ENCODE data around the gene CCL4L2. TPM values are rescaled to one million over a fixed set of nuclear protein-coding genes. Genes with fewer than 3 reads are reported as not detected.
"Not testable (repeated sequence)": the region's sequence is repeated elsewhere in the genome, so short reads cannot be mapped to it uniquely, and the experiment has no call there.

Gene CCL4L2
- total RNA-seq, 1 donor = not detected

DNA sequence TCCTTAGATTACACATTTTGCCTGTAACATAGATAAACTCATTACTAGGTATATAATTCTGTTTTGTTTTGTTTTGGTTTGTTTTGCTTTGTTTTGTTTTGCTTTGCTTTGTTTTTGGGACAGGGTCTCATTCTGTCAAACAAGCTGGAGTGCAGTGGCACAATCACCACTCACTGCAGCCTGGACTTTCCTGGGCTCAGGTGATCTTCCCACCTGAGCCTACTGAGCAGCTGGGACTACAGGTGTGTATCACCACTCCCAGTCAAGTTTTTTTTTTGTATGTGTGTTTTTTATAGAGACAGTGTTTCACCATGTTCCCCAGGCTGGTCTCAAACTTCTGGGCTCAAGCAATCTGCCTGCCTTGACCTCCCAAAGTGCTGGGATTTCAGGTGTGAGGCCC lies 1.3 kb upstream of the CCL4L2 start:
- H3K4me3 ChIP-seq (ENCODE audit: low read depth, low read length) = no peak overlapping the region
- DNase-seq (ENCODE audit: low read depth) = no peak
- TF ChIP-seq, protein P1, sequence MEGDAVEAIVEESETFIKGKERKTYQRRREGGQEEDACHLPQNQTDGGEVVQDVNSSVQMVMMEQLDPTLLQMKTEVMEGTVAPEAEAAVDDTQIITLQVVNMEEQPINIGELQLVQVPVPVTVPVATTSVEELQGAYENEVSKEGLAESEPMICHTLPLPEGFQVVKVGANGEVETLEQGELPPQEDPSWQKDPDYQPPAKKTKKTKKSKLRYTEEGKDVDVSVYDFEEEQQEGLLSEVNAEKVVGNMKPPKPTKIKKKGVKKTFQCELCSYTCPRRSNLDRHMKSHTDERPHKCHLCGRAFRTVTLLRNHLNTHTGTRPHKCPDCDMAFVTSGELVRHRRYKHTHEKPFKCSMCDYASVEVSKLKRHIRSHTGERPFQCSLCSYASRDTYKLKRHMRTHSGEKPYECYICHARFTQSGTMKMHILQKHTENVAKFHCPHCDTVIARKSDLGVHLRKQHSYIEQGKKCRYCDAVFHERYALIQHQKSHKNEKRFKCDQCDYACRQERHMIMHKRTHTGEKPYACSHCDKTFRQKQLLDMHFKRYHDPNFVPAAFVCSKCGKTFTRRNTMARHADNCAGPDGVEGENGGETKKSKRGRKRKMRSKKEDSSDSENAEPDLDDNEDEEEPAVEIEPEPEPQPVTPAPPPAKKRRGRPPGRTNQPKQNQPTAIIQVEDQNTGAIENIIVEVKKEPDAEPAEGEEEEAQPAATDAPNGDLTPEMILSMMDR (IDR thresholded peaks at IDR 0.05; ENCODE audit: insufficient read depth, low read depth, low read length) = no peak

DNA sequence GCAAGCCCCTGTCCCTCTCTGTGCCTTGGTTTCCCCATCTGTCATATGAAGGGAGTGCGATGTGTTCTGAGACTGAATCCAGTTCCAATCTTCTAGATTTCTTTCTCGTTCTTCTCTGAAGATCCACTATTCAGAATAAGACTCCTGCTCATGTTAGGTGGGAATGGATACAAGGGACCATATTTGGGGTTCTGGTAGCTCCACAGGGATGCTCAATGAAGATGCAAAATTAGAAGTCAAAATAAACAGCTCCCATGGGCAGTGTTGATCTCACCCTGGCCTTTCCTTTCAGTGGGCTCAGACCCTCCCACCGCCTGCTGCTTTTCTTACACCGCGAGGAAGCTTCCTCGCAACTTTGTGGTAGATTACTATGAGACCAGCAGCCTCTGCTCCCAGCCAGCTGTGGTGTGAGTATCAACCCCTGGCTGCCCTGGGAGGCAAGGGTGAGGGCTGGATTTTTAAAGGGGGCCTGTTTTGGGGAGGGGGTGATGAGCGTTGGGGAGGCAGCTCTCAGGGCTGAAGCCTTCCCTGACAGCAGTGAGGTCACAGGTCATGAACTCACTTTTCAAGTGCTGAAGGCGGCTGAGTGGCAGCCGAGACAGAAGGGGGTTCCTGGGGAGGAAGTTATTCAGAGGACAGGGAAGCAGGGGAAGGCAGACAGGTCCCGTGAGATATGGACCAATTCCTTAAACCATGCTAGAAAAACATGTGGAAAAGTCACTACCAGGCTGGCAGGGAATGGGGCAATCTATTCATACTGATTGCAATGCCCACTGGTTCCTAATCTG lies 815 bp downstream of the CCL4L2 start:
- not testable (repeated sequence) for DNase-seq (ENCODE audit: low read depth); H3K4me3 ChIP-seq (ENCODE audit: low read depth, low read length)

DNA sequence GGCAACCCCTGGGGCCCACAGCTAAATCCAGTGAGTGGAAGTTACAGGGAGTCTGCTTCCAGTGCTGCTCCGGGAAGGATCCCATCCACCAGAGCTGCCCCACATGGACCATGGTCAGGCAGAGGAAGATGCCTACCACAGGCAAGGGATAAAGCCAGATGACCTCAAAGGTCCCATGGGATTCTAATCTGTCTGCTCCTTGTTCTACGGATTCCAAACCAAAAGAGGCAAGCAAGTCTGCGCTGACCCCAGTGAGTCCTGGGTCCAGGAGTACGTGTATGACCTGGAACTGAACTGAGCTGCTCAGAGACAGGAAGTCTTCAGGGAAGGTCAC lies 1.4 kb downstream of the CCL4L2 start:
- DNase-seq (ENCODE audit: low read depth) = no peak
- TF ChIP-seq, protein P1 (IDR thresholded peaks at IDR 0.05; ENCODE audit: insufficient read depth, low read depth, low read length) = no peak
- no peak overlapping the region for H3K4me3 ChIP-seq (ENCODE audit: low read depth, low read length)

DNA sequence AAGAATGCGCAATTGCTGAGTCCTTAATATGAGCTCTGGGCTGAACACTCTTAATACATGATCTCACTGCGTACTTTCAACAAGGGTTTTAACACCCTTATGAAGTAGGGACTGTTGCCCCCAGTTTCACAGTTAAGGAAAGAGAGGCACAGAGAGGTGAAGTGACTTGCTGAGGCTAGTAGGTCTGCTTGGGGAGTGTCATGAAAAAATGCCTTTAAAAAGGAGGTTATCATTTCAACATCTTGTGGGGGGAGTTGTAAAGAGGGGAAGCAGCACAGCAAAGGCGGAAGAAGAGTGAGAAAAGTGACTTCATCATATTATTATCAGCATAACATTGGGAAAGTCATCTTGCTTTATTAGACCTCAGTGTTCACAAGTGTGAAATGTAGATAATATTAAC lies 2.1 kb downstream of the CCL4L2 start:
- TF ChIP-seq, protein P1 (IDR thresholded peaks at IDR 0.05; ENCODE audit: insufficient read depth, low read depth, low read length) = no peak
- no peak overlapping the region for H3K4me3 ChIP-seq (ENCODE audit: low read depth, low read length)
- no peak for DNase-seq (ENCODE audit: low read depth)

DNA sequence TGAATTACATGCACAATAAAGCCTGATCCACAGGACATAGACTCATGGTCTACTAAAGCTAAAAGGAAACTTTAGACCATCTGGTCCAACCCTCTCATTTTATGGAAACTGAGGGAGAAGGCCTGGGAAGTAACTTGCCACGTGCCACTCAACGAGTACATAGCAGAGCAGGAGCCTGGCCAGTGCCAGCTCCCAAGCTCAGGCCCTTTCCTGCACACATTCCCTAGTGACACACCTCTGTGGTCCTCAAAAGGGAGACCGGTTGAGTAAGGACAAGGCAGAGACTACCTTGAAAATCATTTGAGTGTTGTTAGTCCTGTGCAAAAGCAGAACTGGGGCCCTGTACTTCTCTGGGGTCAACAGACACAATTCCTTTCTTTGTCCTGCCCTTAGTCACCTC lies 2.8 kb downstream of the CCL4L2 start:
- TF ChIP-seq, protein P1 (IDR thresholded peaks at IDR 0.05; ENCODE audit: insufficient read depth, low read depth, low read length) = no peak
- DNase-seq (ENCODE audit: low read depth) = no peak
- no peak overlapping the region for H3K4me3 ChIP-seq (ENCODE audit: low read depth, low read length)

DNA sequence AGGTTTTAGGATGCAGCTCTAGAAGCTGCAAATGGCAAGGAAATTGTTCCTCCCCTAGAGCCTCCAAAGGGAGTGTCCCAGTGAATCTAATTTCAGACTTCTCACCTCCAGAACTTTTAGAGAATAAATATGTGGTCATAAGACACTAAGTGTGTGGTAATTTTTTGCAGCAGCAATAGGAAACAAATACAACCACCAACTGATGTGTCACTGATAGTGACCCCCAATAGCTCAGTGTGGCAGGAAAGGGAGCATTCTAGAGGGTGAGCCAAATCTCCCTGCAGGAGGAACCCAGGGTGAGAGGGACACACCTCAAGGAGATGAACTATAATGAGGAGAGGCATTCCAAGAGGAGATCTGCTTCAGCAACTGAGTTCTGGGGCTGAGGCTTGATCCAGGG lies 4.1 kb downstream of the CCL4L2 start:
- no peak for DNase-seq (ENCODE audit: low read depth)
- H3K4me3 ChIP-seq (ENCODE audit: low read depth, low read length) = no peak overlapping the region
- TF ChIP-seq, protein P1 (IDR thresholded peaks at IDR 0.05; ENCODE audit: insufficient read depth, low read depth, low read length) = no peak

DNA sequence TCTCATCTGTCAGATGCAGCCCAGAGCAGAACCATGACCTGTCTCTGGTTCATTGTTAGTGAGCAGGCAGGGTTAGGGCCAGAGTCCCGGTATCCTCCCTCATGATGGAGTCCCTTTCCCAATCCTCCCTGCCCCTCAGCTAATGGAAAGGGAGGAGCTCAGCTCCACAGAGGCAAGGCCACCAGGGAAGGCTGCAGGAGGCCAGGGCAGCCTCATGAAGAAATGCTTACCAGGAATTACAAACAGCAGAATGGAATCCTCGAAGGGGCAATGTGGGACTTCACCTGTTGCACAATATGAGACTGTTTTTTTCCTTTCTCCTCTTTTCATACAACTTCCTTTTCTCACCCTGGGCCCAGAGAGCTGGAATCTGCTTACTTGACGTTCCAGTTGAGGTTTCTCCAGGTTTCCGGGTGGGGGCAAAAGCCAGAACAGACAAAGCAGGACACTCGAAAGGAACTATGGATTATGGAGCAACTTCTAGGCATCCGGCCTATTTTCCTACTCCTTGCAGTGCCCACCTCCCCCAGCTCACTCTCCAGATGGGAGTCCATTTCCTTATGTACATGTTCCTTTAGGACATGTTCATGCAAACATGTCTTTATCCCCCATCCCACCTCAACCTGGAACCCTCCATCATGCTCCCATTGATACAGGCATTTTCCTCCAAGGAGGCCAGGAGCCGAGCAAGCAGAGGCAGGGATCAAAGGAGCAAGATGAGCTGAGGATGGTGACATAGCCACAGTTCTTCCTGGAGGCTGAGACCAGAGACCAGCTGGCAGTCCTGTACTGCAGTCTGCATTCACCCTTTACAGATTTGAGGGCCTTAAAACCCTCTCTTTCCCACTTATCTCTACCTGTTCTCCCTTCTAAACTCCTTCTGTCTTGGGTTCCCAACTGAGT lies 4.8 kb downstream of the CCL4L2 start:
- not testable (repeated sequence) for DNase-seq (ENCODE audit: low read depth); H3K4me3 ChIP-seq (ENCODE audit: low read depth, low read length)

DNA sequence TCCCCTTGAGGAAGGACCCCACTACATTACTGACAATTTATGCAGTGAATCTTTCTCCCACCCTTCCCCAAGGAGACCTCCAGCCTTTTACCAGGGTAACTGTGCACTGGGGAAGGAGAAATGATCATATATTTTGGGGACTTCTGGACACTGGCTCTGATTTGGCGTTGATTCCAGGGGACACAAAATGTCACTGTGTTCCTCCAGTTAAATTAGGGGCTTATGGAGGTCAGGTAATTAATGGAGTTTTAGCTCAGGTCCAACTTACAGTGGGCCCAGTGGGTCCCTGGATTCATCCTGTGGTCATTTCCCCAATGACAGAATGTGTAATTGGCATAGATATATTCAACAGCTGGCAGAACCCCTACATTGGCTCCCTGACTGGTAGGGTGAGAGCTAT lies 8.7 kb downstream of the CCL4L2 start:
- DNase-seq (ENCODE audit: low read depth); H3K4me3 ChIP-seq (ENCODE audit: low read depth, low read length): not testable (repeated sequence)

DNA sequence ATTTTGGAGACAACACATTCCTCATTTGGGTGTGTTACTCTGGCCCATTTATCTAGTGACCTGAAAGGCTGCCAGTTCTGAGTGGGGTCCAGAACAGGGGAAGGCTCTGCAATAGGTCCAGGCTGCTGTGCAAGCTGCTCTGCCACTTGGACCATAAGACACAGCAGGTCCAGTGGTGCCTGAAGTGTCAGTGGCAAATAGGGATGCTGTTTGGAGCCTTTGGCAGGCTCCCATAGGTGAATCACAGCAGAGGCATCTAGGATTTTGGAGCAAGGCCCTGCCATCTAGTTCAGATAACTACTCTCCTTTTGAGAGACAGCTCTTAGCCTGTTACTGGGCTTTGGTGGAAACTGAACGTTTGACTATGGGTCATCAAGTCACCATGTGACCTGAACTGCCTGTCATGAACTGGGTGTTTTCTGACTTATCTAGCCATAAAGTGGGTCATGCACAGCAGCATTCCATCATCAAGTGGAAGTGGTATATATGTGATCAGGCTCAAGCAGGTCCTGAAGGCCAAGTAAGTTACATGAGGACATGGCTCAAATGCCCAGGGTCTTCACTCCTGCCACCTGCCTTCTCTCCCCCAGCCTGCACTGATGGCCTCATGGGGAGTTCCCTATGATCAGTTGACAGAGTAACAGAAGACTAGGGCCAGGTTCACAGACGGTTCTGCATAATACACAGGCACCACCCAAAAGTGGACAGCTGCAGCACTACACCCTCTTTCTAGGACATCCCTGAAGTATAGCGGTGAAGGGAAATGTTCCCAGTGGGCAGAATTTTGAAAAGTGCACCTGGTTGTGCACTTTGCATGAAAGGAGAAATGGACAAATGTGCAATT lies 10.1 kb downstream of the CCL4L2 start:
- not testable (repeated sequence) for H3K4me3 ChIP-seq (ENCODE audit: low read depth, low read length)

DNA sequence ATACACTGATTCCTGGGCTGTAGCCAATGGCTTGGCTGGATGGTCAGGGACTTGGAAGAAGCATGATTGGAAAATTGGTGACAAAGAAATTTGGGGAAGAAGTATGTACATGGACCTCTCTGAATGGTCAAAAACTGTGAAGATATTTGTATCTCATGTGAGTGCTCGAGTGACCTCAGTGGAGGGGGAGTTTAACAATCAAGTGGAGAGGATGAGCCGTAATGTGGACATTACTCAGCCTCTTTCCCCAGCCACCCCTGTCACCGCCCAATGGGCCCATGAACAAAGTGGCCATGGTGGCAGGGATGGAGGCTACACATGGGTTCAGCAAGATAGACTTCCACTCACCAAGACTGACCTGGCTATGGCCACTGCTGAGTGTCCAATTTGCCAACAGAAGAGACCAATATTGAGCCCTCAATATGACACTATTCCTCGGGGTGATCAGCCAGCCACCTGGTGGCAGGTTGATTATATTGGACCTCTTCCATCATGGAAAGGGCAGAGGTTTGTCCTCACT lies 10.8 kb downstream of the CCL4L2 start:
- not testable (repeated sequence) for DNase-seq (ENCODE audit: low read depth); H3K4me3 ChIP-seq (ENCODE audit: low read depth, low read length)

More for the DNA sequence above, 10.1 kb downstream of the CCL4L2 start:
- DNase-seq (ENCODE audit: low read depth) = not testable (repeated sequence)

DNA sequence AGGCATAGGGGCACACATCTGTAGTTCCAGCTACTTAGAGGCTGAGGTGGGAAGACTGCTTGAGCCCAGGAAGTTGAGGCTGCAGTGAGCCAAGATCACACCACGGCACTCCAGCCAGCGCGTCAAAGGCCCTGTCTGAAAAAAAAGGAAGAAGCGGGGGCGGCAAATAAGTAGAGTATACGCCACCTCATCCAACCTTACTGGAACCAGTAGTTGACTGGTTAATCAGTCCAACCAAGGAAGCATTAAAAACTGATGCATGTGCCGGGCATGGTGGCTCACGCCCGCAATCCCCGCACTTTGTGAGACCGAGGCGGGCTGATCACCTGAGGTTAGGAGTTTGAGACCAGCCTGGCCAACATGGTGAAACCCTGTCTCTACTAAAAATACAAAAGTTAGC lies 12.1 kb downstream of the CCL4L2 start:
- DNase-seq (ENCODE audit: low read depth); H3K4me3 ChIP-seq (ENCODE audit: low read depth, low read length): not testable (repeated sequence)

All from fibroblast of villous mesenchyme (primary cell).